Left ventricle myocardium superior (tissue), 1 donor: ENCODE results near the gene DDO. TPM values are rescaled to one million over a fixed set of nuclear protein-coding genes. Genes with fewer than 3 reads are reported as not detected.

Experiments used
- ATAC-seq: fragments of 200-7000 bp; cut with Tn5 transposase; one replicate; pipeline ENCODE4 v1.9.1; 2020; ENCODE audit warnings: mild to moderate bottlenecking, moderate library complexity
- DNase-seq: peaks from one replicate; pipeline ENCODE4 v3.0.0-alpha.2; 2020
- intact Hi-C: fragments of 100-400 bp; cut with micrococcal nuclease; formaldehyde crosslinking; loops from one replicate; pipeline ENCODE4 v1.11.0; 2022
- total RNA-seq: library from RNA; stranded (reverse); fragmentation: NEBNext Ultra II Directional; extraction: Animal tissue kit (Norgen Biotek cat#: 25700); gene quantifications from one replicate; pipeline ENCODE4 v1.2.1, GENCODE V29; 2021
- donor health status: DM: no; HTN: yes; CAD: no; lungs with severe emphysema.

The DDO gene
- total RNA-seq, 1 donor from 2014 or later: 31.5 TPM

DNA sequence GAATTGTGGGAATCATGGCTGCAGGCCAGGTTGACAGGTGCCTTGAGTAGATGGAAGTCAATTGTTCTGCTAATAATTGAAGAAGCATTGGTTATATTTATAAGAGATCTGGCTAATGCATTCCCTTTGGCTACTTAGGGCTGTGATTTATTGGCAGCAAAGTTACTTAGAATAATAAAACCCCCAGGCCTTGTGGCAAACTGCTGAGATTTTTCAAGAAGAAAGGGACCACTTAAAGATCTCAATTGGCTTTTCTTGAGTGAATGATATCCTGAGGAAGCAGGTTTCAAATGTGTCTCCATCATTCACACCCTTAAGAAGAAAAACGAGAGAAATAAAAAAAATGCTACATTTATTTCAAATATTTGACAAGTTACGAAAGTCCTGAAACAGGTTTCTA lies 27.4 kb downstream of the DDO start:
- intact Hi-C loops: no loop called here
- ATAC-seq: no peak
- DNase-seq: no peak

DNA sequence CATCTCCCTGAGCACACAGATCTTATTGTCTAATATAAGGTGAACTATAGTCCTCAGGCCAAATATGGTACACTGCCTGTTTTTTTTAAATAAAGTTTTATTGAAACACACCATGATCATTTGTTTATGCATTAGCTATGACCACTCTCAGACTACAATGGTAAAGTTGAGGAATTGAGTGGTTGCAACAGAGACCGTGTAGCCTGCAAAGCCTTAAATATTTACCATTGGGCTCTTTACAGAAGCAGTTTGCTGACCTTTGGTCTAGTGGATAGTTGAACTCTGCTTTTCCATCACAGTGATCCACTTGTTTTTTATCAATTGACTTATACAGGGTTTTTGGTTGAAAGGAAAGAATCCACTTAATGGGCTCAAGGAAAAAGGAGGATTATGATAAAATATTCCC lies 29.9 kb downstream of the DDO start:
- ATAC-seq (no peak), DNase-seq (no peak)
- intact Hi-C loops: no loop called here

DNA sequence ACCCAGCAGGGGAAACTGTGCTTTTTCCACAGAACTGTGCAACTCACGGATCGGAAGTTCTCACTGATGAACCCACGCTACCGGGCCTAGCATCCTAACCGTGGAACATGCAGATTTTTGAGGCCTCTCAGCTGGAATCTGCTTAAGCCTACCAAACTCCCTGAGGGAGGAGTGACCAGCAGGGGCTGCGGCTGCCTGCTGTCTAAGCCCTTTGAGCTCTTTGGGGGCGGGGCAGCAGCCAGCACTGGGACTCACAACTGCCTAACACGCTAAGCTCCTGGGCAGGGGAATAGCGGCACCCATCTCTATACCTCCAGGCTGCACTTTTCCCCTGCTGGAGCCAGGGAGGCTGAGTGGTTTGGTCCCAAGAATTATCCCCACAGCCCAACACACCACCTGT lies 36.8 kb downstream of the DDO start:
- no peak for DNase-seq
- no peak for ATAC-seq
- intact Hi-C loops: no loop called here

DNA sequence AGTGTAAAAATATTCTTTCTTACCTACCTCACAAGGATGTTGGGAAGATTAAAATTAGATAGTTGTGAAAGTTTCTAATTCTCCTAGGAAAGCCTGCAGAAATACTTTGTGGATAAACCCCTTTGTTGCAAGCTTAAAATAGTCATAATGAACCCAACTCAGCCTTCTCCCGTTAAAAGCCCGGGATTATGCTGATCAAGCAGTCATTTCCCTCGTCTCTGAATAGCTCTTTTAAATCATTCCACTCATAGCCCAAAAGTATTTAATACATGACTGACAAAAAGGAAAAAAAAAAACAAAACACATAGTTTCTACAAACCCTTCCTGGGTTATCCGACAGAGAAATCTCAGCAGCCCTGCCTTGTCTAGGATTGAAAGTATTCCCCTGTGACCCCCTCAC lies 46.3 kb downstream of the DDO start:
- intact Hi-C loops: loop anchor here (10.0 kb wide), 1 partner anchor 184 kb away; the partner anchor contains the start of gene CDC40
- ATAC-seq (no peak), DNase-seq (no peak)

DNA sequence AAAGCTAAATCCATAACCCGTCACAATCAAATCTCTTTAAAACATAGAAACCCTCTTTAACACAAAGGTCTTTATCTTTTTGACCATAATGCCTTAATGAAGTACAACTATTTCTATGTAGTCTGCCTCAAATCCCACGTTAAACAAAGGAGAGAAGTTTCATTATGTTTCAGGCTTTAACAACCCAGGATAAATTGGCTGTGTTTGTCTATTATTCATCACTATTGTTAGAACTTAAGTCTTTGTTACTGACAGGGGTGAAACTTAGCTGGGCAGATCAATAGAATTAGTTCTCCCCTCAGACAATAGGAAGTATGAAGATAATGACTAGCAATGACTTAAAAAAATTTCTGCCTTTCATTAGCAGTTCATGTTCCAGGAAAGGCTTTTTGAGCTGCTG lies 47.1 kb downstream of the DDO start:
- ATAC-seq (no peak), DNase-seq (no peak)
- intact Hi-C loops: loop anchor here (10.0 kb wide), 1 partner anchor 183 kb away; the partner anchor contains the start of gene CDC40

DNA sequence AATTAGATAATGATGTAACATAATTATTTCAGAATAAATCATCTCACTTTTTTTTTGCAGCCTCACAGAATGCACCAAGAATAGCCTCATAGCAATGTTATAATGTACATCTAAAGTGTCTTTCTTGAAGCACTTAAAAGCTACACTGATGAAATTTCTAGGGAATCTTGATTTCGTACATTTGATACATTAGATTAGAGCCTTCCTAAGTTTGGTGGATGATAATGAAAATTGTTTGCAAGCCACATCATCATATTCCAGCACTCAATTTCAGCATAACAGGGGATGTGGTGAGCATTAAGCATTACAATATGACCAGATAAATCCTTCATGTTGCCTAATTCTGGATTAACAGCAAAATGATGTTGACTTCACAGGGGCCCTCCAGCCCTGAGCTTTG lies 47.5 kb downstream of the DDO start:
- ATAC-seq (no peak), DNase-seq (no peak)
- intact Hi-C loops: loop anchor here (10.0 kb wide), 1 partner anchor 183 kb away; the partner anchor contains the start of gene CDC40

DNA sequence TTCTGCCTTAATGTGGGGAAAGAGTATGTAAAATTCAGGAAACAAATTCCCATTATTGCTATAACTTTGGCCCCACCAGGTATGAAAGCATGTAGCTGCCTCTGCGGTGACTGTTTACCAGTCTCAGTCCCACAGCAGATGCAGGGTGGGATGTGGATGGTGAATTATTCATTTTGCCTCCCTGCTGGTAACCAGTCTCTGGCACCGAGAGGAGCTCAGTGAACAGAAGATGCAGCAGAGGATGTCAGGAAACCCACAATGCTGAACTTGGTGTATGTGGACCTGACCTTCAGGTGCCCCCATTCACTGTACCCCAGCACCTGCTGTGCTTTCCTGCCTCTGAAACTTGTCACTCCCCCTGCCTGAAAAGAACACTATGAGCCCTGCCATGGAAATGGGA lies 48.4 kb downstream of the DDO start:
- ATAC-seq: no peak
- intact Hi-C loops: loop anchor here (10.0 kb wide), 1 partner anchor 182 kb away; the partner anchor contains the start of gene CDC40
- DNase-seq: no peak

DNA sequence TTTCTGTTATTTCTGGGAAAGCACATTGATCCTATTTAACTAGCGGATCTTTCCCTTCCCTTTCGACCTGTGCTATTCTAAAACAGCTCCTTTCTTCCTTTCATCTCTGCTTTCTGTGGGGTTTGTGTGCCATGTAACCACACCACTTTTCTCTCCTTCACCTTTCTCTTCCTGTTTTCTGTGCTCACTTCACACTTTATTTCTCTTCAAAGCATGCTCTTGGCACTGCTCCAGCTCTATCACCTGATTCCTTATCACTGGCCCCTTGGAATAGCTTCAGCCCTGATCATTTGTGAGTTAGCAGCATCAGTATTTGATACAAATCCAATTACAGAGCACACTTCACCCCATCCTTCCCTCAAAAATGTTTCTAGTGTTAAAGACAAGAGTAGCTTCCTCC lies 49.1 kb downstream of the DDO start:
- no peak for DNase-seq

DNA sequence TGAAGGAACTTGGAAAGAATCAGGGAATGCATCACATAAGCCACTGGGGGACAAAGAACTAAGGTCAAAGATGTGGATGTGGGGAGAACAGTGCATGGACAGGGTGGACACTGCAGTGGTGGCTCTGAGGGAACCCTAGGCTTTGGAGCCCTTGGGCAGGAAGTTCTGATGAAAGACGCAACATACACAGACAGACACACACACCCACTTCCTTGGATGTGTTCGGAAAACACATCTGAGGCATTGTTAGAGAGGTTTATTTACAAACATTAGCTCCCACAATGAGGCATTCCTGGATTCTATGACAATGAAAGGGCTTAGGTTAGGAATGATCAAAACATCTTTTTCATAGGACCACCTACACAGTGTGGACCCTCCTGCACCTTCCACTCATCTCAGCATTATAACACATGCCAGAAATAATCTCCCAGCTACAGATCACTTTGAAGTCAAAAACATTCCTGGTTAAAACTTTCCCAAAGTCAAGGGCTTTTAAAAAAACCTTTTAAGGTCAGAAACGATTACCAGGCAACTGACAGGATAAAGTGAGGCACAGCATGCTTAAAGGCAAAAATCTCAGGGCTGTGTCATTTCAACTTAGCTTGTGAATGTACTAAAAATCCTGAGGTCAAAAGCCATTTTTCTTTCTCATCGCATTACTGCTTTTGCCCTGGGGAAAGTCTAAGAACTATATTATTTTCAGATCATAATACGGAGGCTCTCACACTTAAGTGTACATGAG lies 50.8 kb downstream of the DDO start:
- ATAC-seq (no peak), DNase-seq (no peak)
- intact Hi-C loops: loop anchor here (10.0 kb wide), 1 partner anchor 180 kb away; the partner anchor contains the start of gene CDC40

More for the DNA sequence above, 49.1 kb downstream of the DDO start:
- intact Hi-C loops: loop anchor here (10.0 kb wide), 1 partner anchor 181 kb away; the partner anchor contains the start of gene CDC40
- no peak for ATAC-seq

DNA sequence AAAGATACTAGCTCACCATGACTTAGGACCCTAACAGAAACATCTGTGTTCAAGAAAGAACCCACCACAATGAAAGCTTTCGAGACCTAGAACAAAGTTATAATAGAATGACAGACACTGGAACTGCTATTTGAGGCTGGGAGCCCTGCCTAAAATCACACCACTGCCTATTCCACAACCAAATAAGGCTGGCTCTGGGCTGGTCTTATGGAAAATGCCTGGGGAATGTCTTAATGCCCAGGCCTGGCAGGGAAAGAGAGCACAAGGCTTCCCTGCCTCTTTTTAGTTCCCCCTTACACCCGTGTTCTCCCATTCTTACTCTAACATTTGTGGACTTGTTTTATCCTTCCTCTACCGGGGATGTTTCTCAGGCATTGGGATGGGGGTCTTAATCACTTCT lies 51.6 kb downstream of the DDO start:
- intact Hi-C loops: loop anchor here (10.0 kb wide), 1 partner anchor 179 kb away; the partner anchor contains the start of gene CDC40
- peak; percentile 92 for ATAC-seq
- no peak for DNase-seq

DNA sequence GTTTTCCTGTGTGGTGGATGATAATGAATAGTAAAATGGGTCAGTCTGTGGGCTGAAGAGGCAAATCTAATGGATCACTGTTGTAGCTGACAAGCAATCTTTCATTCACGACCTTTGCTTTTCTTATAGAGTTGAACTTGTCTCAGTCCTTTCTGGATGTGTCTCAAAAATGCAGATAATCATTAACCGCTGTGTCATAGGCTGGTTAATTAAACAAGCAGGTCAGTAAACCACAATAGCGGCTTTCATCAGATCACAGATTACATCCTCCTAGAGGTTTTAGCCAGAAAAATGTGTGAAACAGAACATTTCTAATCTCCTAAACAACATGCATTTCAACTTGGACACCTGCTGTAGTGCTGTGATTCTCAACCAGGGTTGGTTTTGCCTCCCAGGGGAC lies 54.7 kb downstream of the DDO start:
- no peak for ATAC-seq
- DNase-seq: no peak
- intact Hi-C loops: loop anchor here (10.0 kb wide), 1 partner anchor 176 kb away; the partner anchor contains the start of gene CDC40

DNA sequence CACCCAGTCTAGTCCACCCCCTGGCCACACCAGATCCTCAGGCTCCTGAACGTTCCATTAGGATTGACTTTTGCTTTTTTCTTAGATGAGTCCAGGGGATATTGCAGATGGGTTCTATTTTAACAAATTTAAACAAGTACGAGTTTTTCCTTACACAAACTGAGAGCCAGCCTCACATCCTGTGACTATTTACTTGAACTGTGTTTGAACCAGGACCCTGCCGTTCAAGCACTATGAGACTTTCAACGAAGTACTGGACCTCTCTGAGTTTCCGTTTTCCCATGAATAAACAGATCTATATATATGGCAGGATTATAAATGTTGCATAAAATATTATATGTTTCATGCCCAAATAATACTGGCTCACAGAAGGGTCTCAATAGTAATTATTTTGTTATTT lies 55.8 kb downstream of the DDO start:
- no peak for DNase-seq
- intact Hi-C loops: no loop called here
- ATAC-seq: no peak

DNA sequence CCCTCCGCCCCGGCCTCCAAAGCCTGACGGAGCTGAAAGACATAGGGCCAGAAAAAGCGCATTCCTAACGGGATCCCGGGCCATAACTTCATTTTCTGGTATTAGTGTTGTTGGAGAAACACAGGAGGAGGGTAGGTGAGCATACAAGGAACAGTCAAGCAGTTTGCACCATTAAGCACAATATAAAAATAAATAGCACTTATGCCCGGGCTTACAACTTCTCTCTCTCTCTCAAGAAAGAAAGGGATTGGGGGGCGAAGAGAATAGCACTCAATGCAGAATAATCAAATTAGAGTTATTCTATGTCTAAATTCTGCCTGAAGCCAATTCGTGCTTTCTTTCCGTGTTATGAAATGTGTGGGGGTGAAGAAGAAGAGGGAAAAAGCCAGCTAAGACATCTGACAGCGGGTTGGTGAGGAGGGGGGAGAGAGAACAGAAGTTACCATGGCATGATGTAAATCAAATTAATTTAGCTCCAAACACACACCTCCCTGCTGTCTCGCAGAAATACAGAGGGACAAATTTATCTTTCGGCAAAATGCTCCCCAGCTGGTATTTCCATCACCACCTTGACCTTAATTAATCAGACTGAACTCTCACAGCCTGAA lies 56.7 kb downstream of the DDO start:
- ATAC-seq (no peak), DNase-seq (no peak)
- intact Hi-C loops: no loop called here

DNA sequence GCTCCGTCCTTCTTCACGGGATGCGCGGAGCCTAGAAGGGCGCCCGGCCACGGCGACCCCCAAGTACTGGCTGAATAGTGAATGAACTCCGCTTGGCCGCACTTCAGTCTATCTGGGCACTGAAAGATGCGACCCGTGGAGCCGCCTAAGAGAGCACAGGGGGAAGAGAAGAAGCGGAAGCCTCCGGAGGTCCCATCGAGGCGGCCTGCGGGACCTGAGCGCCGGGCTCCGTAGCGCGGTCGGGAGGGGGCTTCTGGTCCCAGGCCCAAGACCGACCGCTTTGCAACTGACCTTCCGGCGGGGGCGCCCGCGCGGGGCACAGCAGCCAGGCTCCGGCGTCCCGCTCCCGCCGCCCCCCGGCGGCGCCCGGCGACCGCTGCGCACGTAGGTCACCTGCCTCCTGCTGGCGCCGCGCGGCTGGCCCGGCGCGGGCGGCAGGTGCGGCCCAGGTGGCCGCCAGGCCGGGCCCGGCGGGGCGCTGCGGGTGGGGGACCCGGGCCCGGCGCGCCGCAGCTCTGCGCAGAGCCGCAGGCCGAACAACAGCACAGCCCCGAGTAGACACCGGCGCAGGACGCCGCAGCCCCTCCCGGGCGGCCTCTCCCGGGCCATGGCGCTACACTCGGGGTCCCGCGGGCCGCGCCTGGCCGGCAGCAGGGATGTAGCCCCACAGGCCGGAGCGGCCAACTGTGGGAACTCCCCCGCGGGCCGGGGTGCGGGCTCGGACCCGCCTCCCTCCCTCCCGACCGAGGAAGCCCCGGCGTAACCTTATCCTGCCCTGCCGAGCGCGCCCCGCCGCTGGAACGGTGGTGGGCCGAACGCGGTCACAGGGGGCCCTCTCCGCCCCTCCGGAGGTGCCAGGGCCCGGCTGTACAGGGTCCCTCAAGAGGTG lies 57.5 kb downstream of the DDO start, which contains the start of gene METTL24:
Gene METTL24, minus strand, starts transcription at position 686 of the 889 bp plus-strand sequence. Its CDS starts 77 bp downstream, at position 609.
- intact Hi-C loops: no loop called here
- ATAC-seq: peak; percentile 80
- DNase-seq: peak; percentile 46

DNA sequence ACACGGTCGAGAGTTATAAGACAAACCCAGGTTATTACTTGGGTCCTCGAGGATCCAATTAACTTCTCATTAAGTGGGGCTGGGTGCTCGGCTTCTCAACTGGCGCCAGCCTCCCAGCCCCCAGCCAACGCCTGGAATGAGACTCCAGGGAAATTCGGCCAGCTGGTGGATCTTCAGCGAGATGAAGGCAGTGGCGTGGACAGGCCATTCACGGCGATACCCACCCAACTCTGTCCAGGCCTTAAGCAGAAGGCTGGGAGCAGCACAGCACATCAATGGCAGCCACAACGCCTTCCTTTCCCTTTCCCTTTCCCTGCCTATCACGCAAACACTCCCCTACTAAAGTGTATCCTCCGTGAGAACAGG lies 58.1 kb downstream of the DDO start:
- intact Hi-C loops: no loop called here
- ATAC-seq (no peak), DNase-seq (no peak)

DNA sequence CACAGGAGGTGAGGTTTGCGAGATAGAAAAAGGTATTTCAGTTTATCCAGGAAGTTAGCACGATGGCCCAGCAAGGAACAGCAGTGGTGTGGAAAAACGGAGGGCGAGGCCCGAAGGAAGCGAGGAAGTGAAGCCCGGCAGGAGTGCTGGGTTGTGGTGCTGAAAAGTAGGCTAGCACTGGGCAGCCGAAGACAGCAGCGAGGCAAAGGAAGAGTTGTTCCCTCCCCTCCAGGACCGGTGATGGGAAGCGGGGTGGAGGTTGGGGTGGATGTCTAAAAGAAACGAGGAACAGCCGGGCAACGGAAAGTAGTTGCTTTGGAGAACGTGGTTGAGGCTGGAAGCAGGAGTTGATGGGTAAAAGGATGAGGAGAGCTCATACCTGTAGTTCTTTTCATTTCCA lies 58.6 kb downstream of the DDO start:
- intact Hi-C loops: no loop called here
- DNase-seq: no peak
- ATAC-seq: no peak

DNA sequence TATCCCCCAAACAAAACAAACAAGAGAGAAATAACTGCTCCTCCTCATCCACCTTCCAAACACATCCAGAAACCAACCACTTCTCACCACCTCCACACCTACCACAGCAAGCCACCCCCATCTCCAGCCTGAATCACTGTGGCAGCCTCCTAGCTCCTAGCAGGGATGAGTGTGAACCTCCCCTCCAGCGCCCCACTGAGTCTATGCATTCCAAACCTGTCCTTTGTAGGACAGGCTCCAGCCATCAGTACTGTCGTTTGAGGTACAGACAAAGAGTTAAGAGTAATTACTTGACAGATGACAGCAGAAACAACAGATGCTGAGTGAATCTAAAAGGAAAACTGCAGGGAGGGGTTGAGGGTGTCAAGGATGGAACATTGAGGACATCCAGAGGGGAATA lies 59.6 kb downstream of the DDO start:
- intact Hi-C loops: no loop called here
- ATAC-seq (no peak), DNase-seq (no peak)

DNA sequence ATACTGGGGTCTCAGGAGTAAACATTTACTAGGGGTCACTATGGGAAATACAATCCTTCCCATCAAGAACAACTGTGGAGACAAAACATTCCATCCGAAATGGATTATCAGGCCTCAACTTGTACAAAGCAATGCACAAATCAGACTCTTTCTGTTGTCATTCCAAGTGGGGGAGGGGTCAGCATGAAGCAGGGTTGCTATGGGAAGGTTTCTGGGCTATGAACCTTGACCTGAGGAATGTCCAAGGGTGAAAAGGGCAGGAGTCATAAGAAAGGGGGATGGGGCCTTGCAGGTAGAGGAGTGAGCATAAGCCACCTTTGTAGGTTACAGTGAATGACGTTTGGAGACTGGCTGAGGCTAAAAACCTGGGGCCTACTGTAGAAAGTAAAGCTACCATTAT lies 60.4 kb downstream of the DDO start:
- no peak for DNase-seq
- intact Hi-C loops: no loop called here

DNA sequence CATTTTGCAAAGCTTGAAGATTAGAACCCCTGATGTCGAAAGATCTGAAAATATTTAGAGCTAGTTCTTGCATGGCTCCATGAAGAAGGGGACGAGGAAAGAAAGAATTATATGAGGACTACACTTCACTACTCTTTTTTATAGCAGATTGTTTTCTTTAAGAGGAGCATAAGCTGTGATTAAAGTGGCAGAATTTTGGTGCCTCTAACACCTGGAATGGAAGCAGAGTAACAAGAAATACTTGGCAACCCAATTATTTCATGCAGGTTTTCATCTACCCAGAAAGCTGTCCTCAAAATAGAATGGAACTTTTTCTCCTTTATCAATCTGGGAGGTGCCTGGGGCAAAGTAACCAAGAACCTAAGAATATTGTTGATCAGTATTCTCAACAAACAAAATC lies 61.2 kb downstream of the DDO start:
- DNase-seq: no peak
- intact Hi-C loops: no loop called here

More for the DNA sequence above, 60.4 kb downstream of the DDO start:
- ATAC-seq: no peak

More for the DNA sequence above, 61.2 kb downstream of the DDO start:
- ATAC-seq: no peak
